Memory B cell (primary cell): Measurements from ENCODE around the gene IL33.

Source experiments
- ATAC-seq: fragments of 150-1000 bp; cut with Tn5 transposase; 2 replicates; pipeline ENCODE4 v1.10.0; 2021; ENCODE audit warnings: low read depth, mild to moderate bottlenecking, moderate library complexity
- DNase-seq, 2 donors: peaks; one replicate each; pipeline ENCODE4 v3.0.0; 2022; ENCODE audit warnings: low spot score in 2 of 2
- H3K27ac Mint-ChIP-seq: one replicate; pipeline ENCODE4 v1.8.0; 2022; ENCODE audit warnings: mild to moderate bottlenecking, moderate library complexity, mixed read lengths
- H3K27me3 Mint-ChIP-seq: one replicate; pipeline ENCODE4 v1.8.0; 2022; ENCODE audit warnings: mixed read lengths
- H3K36me3 Mint-ChIP-seq: one replicate; pipeline ENCODE4 v1.8.0; 2022; ENCODE audit warnings: mild to moderate bottlenecking, mixed read lengths
- H3K4me1 Mint-ChIP-seq: one replicate; pipeline ENCODE4 v1.8.0; 2022; ENCODE audit warnings: mixed read lengths
- H3K4me3 Mint-ChIP-seq: one replicate; pipeline ENCODE4 v1.8.0; 2022; ENCODE audit warnings: mild to moderate bottlenecking, moderate library complexity, mixed read lengths
- H3K9me3 Mint-ChIP-seq: one replicate; pipeline ENCODE4 v1.8.0; 2022; ENCODE audit warnings: mixed read lengths

IL33 gene

DNA sequence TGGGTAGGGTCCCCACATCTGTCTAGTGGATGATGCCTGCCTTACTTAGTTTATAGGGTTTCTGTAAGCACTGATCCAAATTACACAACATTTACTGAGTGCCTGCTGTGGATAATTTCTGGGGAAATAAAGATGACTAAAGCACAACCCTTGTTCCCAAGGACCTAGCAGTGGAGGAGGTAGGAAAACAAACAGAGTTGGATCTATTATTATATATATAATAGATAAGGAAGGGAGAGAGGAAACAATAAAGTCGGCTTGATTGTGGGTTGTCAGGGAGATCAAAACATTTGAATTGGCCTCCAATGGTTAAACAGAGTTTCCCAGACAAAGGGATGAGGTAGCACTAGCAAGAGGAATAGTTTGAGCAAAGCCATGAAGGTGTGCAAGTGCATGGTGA lies 14.0 kb downstream of the IL33 start:
- Mint-ChIP-seq H3K27me3 (peaks cover 6% of the 10 kb centered on the region), H3K36me3 (no peaks in the 10 kb centered on the region), H3K4me1 (no peaks in the 10 kb centered on the region), H3K4me3 (no peak overlapping the region), H3K27ac (no peak overlapping the region), H3K9me3 (peaks cover 3% of the 10 kb centered on the region)
- DNase-seq (no peak), ATAC-seq (no peak)

DNA sequence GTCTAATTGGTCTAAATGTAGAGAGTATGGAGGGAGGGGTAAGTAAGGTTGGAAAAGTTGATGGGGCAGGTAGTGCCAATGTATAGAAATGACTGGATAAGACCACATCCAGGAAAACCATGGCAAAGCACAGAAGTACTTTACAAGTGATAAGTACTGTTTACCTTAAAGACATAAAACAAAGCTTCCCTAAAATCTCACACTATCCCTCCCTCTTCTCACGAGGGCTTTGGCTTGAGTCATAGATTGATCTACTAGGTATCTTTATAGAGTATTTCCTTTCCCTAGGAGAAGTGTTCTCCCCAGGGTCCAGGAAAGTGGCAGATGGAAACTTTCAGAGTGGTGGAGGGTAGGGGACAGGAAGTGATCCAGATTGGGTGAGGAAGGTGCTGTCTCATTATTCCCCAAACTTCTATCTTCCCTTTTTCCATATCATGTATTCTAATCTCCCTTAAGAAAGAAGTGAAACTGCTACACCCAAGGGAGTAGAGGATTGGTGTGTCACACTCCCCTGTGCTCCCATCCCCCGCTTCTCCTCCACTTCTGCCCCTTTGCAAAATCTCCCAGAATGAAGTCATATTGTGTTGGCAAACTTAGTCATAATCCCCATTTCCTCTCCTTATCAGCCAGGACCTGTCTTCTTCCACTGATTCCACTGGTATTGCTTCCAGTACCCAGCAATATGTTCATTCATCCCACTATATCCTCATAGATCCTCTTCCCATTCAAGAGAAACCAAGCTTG lies 14.6 kb downstream of the IL33 start:
- DNase-seq (no peak), ATAC-seq (no peak)
- Mint-ChIP-seq H3K36me3 (no peaks in the 10 kb centered on the region), H3K4me3 (no peak overlapping the region), H3K27me3 (peaks cover 3% of the 10 kb centered on the region), H3K4me1 (no peaks in the 10 kb centered on the region), H3K27ac (no peak overlapping the region), H3K9me3 (peaks cover 3% of the 10 kb centered on the region)

DNA sequence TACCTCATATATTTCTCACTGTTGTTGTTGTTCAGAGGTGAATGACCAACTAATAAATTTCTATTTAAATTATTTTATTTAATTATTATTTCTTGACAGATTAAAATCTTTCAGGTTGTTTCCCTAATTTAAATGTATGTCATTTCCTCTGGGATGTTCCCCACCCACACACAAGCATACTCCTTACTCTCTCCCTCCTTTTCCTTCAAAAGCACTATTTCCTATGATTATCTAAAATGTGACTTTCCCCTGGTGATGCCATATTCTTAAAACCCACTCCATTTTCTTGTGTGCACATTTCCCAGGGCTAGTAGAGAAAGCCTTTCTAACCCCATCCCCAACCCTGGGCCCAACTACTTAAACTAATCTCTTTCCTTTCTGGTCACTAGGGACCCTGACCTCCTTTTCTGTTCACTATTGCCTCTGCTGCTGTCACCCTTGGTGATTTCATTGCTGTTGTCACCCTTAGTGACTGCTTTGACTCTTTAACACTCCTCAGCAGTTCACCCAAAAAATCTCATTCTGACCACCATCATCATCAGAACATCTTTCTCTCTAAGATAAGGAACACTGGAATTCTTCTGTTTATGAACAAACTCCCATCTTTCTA lies 16.8 kb downstream of the IL33 start:
- H3K36me3 Mint-ChIP-seq = no peaks in the 10 kb centered on the region
- no peaks in the 10 kb centered on the region for H3K9me3 Mint-ChIP-seq
- no peaks in the 10 kb centered on the region for H3K27me3 Mint-ChIP-seq
- H3K4me3 Mint-ChIP-seq = no peak overlapping the region
- no peaks in the 10 kb centered on the region for H3K4me1 Mint-ChIP-seq
- DNase-seq (no peak), ATAC-seq (no peak)
- H3K27ac Mint-ChIP-seq = no peak overlapping the region

DNA sequence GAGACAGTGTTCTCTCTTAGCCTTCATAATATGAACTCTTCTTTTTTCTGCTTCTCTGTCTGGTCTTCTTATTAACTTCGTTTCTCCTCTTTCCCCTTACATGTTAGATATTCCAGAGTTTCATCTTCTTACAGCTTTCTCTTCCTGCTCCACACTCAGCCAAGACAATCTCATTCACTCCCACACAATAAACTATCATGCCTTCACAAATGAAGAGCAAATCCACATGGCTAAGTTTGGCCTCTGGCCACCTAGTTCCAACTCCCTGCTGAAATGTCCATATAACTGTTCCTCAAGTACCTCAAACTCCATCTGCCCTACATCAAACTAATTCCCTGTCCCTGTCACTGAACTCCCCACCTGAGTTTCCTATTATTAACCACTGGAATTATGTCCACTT lies 18.4 kb downstream of the IL33 start:
- H3K27ac Mint-ChIP-seq = no peak overlapping the region

DNA sequence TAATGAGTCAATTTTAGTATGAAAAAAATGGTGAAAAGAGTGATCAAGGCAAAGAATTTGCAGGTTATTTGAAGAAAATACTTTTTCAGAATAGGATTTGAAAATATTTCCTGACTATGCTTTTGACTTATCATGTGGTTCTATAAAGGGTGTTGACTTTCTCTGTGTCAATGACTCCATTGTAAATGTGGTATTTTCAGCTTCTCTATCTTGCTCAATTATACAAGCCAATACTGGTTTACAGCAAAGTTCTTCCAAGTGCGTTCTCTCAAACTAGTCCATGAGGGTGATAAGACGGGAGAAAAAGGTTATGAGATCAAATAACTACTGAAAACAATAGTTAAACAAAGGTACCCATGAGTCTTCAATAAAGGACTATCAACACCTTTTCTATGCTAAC lies 21.7 kb downstream of the IL33 start:
- Mint-ChIP-seq H3K27me3 (peaks cover 7% of the 10 kb centered on the region), H3K9me3 (peaks cover 4% of the 10 kb centered on the region), H3K4me3 (no peak overlapping the region), H3K36me3 (no peaks in the 10 kb centered on the region), H3K27ac (no peak overlapping the region), H3K4me1 (no peaks in the 10 kb centered on the region)
- no peak for DNase-seq
- ATAC-seq = no peak

More for the DNA sequence above, 18.4 kb downstream of the IL33 start:
- Mint-ChIP-seq H3K27me3 (no peaks in the 10 kb centered on the region), H3K4me3 (no peak overlapping the region), H3K9me3 (no peaks in the 10 kb centered on the region), H3K36me3 (no peaks in the 10 kb centered on the region), H3K4me1 (no peaks in the 10 kb centered on the region)
- DNase-seq (no peak), ATAC-seq (no peak)

DNA sequence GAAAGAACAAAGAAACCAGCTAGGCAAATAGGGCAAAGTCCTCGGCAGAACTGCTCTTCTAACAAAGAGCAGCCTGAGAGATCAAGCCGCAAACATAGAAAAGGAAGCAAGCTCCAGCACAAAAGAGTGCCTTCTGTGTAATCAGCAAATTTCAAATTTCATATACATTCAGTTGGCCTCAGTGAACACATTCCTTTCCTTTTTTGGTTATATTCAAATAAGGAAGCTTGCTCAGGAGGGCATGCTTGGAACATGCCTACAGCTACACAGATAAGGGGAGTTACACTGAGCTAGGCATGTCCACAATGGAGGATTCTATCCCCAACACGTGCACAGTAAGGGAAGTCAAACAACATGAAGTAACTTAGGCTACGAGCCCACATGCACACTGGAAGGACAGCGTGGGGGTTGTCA lies 23.4 kb downstream of the IL33 start:
- Mint-ChIP-seq H3K4me1 (no peaks in the 10 kb centered on the region), H3K27ac (no peak overlapping the region), H3K36me3 (no peaks in the 10 kb centered on the region), H3K27me3 (peaks cover 9% of the 10 kb centered on the region), H3K4me3 (no peak overlapping the region), H3K9me3 (peaks cover 4% of the 10 kb centered on the region)
- no peak for ATAC-seq
- DNase-seq = no peak

DNA sequence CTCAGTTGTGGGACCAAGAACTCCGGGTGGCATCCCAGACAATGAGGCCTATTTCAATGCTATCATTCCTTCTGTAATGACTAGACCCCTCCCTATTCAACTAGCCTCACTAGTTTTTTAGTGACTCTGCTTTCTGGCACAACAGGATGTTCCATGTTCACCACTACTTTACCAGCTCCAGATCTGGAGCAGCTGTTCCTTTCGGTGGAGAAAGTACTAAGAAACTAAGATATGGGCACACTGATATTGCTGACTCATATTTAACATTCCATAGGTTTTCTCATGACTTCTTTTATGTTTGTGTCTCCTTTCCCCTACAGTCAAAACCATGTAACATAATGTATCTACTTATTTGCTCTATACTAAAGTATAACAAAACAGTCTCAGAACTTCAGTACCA lies 24.1 kb downstream of the IL33 start:
- Mint-ChIP-seq H3K27ac (no peak overlapping the region), H3K4me1 (no peaks in the 10 kb centered on the region), H3K36me3 (no peaks in the 10 kb centered on the region), H3K9me3 (peaks cover 4% of the 10 kb centered on the region), H3K27me3 (peaks cover 9% of the 10 kb centered on the region), H3K4me3 (no peak overlapping the region)
- ATAC-seq (no peak), DNase-seq (no peak)

DNA sequence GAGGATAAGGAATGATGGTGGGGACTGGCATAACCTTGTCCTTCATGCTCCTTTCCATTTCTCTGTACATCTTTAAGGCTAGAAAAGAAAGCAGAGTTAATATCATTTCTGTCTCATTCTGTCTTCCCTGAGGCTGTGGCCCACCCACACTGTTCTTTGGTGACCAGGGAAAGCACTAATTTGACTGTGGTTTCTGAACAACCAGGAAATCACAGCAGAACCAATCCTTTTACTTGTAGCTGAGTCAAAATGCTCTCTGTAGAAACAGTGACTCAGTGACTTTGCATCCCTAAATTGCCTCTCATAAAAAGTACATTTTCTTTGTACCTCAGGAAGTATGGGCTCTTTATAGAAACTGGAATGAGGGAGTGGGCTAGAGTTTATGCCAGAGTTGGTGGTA lies 28.1 kb downstream of the IL33 start:
- Mint-ChIP-seq H3K4me3 (no peak overlapping the region), H3K4me1 (no peaks in the 10 kb centered on the region), H3K9me3 (peaks cover 4% of the 10 kb centered on the region), H3K27me3 (peaks cover 12% of the 10 kb centered on the region), H3K36me3 (no peaks in the 10 kb centered on the region), H3K27ac (no peak overlapping the region)
- ATAC-seq (no peak), DNase-seq (no peak)

DNA sequence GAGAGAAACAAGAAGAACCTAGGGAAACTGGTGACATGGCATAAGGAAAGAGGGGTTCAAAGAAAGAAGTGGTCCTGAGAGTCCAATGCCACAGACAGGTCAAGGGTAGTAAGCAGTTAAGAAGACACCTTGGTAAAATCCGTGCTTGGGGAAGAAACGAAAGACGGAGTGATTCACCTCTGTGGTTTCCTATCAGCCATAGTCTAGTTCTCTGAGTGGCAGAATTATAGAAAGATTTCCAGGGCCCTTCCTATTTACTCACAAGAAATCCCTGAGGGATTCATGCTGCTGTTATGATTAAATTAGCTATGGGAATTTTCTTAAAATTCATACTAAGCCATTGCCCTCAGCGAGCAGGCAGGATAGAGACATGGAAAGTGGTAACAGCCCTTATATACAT lies 31.7 kb downstream of the IL33 start:
- DNase-seq (no peak), ATAC-seq (no peak)
- no peak overlapping the region for H3K27ac Mint-ChIP-seq
- no peaks in the 10 kb centered on the region for H3K36me3 Mint-ChIP-seq
- no peaks in the 10 kb centered on the region for H3K9me3 Mint-ChIP-seq
- no peaks in the 10 kb centered on the region for H3K4me1 Mint-ChIP-seq
- H3K4me3 Mint-ChIP-seq = no peak overlapping the region
- peaks cover 6% of the 10 kb centered on the region for H3K27me3 Mint-ChIP-seq

DNA sequence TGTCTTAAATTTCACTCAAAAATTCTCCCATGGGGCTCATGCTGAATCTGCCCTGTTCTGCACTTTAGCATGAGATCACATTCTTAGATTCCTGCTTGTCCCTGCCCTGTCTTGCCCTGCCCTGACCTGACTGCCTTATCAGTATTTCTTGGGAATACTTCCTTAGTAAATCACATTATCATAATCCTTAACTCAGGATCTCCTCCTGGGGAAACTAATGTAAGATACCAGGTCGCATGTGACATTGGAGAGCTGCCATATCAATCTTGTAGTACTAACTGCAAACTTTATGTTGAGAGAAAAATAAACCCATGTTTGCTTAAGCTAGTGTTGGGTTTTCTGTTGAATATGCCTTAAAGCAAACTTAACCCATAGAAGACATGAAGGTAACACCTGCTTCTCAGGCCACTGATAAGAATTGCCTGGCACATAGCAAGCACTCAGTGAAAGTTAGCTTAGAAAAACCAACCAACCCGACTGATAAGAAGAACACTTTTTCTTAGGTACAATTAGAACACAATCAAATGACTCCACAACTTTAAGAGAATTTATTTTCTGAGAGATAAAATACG lies 53.3 kb downstream of the IL33 start:
- H3K4me3 Mint-ChIP-seq = no peak overlapping the region
- no peak overlapping the region for H3K27ac Mint-ChIP-seq
- no peaks in the 10 kb centered on the region for H3K4me1 Mint-ChIP-seq
- DNase-seq (no peak), ATAC-seq (no peak)
- H3K27me3 Mint-ChIP-seq = peaks cover 8% of the 10 kb centered on the region
- no peaks in the 10 kb centered on the region for H3K9me3 Mint-ChIP-seq
- H3K36me3 Mint-ChIP-seq = no peaks in the 10 kb centered on the region

DNA sequence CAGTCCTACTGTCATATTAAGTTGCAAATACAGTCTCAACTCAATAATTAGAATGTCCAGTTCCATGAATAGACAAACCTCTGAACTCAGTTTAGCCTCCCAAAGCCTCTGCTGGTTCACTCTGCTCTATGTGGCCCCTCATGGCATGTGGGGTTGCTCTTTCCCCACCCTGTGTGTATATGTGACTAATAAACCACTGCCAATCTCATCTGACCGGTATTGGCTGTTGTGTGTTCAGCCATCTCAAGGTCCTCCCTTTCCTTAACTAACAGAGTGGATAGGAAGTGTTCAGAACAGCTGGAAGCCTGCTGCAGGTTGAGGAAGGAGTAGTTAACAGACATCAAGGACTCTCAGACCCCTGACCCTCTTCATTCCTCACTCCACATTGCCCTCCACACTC lies 55.3 kb downstream of the IL33 start:
- H3K4me1 Mint-ChIP-seq = no peaks in the 10 kb centered on the region
- no peak overlapping the region for H3K27ac Mint-ChIP-seq
- no peaks in the 10 kb centered on the region for H3K36me3 Mint-ChIP-seq
- H3K9me3 Mint-ChIP-seq = no peaks in the 10 kb centered on the region
- no peak overlapping the region for H3K4me3 Mint-ChIP-seq
- DNase-seq (no peak), ATAC-seq (no peak)
- peaks cover 9% of the 10 kb centered on the region for H3K27me3 Mint-ChIP-seq

DNA sequence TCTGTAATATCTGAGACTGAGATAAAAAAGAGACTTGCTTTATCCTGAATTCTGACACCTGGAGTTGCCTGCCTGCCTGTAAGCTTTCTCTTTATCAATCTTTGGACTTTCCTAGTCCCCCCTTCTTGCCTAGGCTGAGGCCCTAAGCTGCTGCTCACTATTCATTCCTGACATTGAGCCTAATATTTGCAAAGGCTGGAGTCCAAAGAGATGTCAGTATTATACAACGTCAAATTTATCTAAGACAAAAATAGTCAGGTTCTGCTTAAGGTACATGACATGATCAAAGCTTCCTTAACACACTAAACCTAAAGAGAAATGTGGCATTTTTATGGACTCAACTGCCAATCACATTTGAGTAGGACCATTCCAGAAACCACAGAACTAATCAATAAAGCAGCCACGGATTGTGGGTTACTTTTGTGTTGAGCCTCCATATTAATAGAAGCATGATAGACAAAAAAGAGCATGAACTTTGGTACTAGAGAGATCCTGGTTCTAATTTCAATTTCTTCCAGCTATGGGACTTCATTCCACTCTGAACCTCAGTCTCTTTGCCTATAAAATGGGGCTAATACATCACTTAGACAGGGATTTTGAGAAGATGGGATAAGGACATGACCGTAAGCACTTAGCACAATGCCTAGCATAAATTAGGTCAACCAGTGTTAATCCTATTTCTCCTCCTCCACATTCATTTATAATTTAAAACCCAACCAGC lies 56.1 kb downstream of the IL33 start:
- H3K9me3 Mint-ChIP-seq = no peaks in the 10 kb centered on the region
- no peak for DNase-seq
- H3K36me3 Mint-ChIP-seq = no peaks in the 10 kb centered on the region
- no peaks in the 10 kb centered on the region for H3K4me1 Mint-ChIP-seq
- H3K27ac Mint-ChIP-seq = no peak overlapping the region
- no peak for ATAC-seq
- H3K27me3 Mint-ChIP-seq = peaks cover 9% of the 10 kb centered on the region
- no peak overlapping the region for H3K4me3 Mint-ChIP-seq

DNA sequence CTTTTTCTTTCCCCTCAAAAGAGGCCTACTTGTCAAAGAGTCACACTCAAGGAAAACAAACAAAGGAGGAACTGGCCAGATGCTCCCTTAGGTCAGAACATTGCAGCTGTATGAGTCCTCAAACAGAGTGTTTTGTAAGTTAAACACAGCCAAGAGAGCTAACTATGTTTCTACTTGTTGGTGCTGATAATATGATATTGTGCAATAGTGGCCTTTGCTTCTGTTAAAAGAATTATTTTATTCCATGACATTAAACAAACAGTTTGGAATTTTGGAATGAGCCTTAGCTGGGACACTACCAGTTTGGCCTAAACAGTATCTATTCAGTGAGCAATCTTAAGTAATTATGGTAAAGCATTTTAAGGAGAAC lies 56.6 kb downstream of the IL33 start:
- Mint-ChIP-seq H3K27ac (no peak overlapping the region), H3K27me3 (peaks cover 9% of the 10 kb centered on the region), H3K9me3 (no peaks in the 10 kb centered on the region), H3K4me1 (no peaks in the 10 kb centered on the region), H3K36me3 (no peaks in the 10 kb centered on the region), H3K4me3 (no peak overlapping the region)
- DNase-seq = no peak
- ATAC-seq = no peak

DNA sequence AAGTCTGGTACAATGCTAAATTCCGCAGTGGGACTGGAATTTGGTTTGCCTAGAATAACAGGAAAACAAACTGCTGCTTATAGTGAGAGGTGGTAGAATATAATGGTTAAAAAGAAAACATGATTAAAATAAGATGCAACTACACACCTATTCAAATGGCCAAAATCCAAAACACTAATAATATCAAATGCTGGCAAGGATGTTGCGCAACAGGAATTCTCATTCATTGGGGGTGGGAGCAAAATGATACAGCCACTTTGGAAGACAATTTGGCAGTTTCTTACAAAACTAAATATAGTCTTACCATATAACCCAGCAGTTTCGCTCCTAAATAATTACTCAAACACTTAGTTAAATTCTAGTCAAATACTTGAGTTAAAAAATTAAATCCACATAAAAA lies 61.8 kb downstream of the IL33 start:
- no peak for ATAC-seq
- Mint-ChIP-seq H3K27ac (no peak overlapping the region), H3K27me3 (peaks cover 2% of the 10 kb centered on the region), H3K4me1 (no peaks in the 10 kb centered on the region), H3K4me3 (no peak overlapping the region), H3K9me3 (no peaks in the 10 kb centered on the region), H3K36me3 (no peaks in the 10 kb centered on the region)
- DNase-seq = no peak
